GM12873 (cell line): ENCODE results near the gene SRPRA.

Experiments
- TF ChIP-seq, protein P1 (sequence below): IDR thresholded peaks from 2 replicates; pipeline ENCODE4 v1.5.1; 2012; ENCODE audit warnings: low read depth, mild to moderate bottlenecking, moderate library complexity, low read length, control low read depth; ENCODE audit not compliant: insufficient read depth; ENCODE audit errors: missing control alignments

SRPRA gene

DNA sequence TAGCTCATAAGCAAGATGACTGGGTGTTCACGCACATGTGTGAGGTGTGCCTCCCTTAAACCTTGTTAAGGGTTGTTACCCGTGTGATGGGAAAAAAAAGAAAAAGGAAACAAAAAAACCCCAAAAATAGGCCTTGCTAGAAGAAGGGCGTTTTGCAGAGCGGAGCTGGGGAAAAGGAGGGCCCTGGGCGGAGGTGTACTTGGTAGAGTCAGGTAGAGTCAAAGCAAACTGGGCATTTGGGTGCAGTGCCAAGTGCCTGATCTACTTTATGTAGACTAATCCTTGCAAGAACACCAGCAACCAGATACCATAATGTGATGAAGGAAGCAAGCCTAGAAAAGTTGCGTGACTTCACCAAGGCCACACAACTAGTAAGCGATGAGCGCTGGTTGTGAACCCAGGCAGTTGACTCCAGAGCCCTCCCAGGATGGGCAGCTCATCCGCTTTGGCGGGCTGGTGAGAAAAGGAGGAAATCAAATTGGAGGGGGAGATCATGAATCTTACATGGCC is 13.0 kb upstream of the SRPRA start:
- TF ChIP-seq, protein P1, sequence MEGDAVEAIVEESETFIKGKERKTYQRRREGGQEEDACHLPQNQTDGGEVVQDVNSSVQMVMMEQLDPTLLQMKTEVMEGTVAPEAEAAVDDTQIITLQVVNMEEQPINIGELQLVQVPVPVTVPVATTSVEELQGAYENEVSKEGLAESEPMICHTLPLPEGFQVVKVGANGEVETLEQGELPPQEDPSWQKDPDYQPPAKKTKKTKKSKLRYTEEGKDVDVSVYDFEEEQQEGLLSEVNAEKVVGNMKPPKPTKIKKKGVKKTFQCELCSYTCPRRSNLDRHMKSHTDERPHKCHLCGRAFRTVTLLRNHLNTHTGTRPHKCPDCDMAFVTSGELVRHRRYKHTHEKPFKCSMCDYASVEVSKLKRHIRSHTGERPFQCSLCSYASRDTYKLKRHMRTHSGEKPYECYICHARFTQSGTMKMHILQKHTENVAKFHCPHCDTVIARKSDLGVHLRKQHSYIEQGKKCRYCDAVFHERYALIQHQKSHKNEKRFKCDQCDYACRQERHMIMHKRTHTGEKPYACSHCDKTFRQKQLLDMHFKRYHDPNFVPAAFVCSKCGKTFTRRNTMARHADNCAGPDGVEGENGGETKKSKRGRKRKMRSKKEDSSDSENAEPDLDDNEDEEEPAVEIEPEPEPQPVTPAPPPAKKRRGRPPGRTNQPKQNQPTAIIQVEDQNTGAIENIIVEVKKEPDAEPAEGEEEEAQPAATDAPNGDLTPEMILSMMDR: no peak

DNA sequence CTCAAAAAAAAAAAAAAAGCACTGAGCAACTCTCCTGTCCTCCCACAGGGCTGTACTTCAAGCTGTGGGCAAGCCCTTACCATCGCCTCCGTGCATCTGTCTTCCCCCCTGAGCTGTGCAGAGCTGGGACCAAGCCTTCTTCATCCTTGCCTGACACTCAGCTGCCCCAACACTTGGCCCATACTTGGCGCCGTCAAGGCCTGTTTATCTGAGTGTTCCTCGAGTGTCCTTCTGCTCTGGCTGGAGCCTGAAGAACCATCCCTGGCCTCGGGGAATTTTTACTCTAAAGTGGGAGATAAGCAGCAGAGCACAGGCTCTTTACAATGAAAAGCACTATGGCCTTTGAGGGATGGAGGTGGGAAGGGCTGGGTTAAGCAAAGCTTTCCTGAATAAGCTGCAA is 12.6 kb upstream of the SRPRA start:
- TF ChIP-seq, protein P1: no peak

DNA sequence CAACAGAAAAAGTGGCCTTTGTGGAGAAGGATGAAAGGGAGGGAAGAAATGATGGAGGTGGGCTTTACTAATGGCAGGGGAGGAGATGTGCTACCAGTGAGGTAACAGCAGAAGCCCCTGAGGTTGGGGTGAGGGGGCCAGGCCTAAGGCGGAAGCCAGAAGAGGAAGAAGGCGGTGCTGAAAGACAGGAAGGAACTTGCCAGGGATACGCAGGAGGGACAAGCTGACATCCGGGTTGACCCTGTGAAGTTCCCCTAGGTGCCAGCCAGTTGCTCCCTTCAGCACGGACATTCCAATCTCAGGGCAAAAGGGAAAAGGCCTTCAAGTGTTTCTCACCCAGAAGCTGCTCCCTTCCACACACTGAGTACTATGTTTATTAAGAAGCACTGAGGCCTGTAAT is 11.9 kb upstream of the SRPRA start:
- TF ChIP-seq, protein P1: no peak

DNA sequence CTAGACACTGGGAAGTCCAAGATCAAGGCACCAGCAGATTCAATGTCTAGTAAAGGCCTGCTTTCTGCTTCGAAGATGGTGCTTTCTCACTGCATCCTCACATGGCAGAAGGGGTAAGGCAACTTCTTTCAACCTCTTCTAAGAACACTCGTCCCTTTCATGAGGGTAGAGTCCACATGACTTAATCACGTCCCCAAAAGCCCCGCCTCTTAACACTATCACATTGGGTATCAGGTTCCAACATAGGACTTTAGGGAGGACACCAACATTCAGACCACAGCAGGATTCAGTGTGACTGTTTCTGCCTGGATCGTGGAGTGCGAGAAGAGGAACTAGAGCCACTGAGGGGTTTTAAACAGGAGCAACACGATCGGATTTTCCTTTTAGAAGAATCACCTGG is 10.5 kb upstream of the SRPRA start:
- TF ChIP-seq, protein P1: no peak

DNA sequence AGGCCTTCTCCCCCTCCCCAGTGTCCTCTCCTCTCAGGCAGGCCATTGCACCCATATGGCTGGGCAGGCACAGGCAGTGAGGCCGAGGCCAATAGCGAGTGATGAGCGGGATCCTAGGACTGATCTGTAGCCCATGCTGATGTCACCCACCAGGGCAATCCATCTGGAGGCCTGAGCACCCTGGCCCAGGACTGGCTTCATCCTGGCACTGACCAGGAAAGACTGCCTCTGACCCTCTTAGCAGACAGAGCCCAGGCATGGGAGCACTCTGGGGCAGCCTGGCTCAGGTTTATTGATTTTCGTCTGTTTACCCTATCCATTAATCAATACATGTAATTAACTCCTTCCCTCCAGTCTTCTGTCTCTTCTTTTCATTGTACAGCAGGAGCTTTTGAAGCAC is 9.1 kb upstream of the SRPRA start:
- TF ChIP-seq, protein P1: no peak

DNA sequence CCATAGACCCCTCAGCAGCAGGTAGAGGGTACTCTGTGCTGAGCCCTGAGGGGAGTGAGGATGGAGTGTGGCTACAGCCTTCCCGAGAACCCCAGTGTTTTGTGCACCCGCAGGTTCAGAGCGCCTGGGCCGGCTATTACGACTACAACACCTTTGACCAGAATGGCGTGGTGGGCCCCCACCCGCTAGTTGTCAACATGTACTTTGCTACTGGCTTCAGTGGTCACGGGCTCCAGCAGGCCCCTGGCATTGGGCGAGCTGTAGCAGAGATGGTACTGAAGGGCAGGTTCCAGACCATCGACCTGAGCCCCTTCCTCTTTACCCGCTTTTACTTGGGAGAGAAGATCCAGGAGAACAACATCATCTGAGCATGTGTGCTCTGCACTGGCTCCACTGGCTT is 8.6 kb upstream of the SRPRA start:
- TF ChIP-seq, protein P1: no peak

DNA sequence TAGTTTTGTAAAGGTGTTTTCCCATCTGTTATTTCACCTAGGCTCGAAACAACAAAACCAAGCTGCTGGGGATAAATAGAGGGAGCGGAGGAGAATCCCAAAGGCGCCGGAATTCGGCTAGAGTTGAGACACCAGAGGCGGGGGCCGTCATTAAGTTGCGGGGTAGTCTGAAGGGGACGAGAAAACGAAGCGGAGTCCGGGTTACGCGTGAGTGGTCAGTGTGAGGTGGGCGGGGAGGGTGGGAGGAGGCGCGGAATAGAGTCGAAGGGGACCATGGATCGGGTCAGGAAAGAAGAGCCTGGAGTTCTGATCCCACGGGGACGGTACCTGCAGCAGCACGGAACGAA is 361 bp downstream of the SRPRA start:
- TF ChIP-seq, protein P1: no peak
